OCI-LY1 (cell line): Measurements from ENCODE around the gene IL24.
"Not testable (repeated sequence)": the region's sequence is repeated elsewhere in the genome, so short reads cannot be mapped to it uniquely, and the experiment has no call there.

Experiments
- CTCF ChIP-seq: fragments of 200-600 bp; sonication (generic), shearing (Covaris generic); IDR thresholded peaks from 2 replicates; pipeline ENCODE4 v1.5.1; 2017; ENCODE audit warnings: mild to moderate bottlenecking, antibody characterized with exemption, low read length, moderate library complexity, mixed read lengths
- EZH2 ChIP-seq: fragments of 200-600 bp; sonication (generic), shearing (Covaris generic); IDR thresholded peaks from 2 replicates; pipeline ENCODE4 v1.8.0; 2017; ENCODE audit warnings: borderline replicate concordance, mixed run types, mild to moderate bottlenecking, antibody characterized with exemption, low read length, moderate library complexity, mixed read lengths

GRCh38 chr1:206852662-206853061 lies 44.6 kb upstream of the IL24 start:
- TF ChIP-seq CTCF, EZH2: not testable (repeated sequence)
